ENCODE data around the gene C15orf62. TPM values are rescaled to one million over a fixed set of nuclear protein-coding genes. Genes with fewer than 3 reads are reported as not detected.

Gene C15orf62
- total RNA-seq, 1 experiment from 2014 or later = 0.26 TPM

GRCh38 chr15:40744815-40745152 lies 25.0 kb upstream of the C15orf62 start:
- DNase-seq (ENCODE audit: unreplicated experiment) = no peak
- H3K4me1 Mint-ChIP-seq (ENCODE audit: insufficient read depth, unreplicated experiment) = peaks cover 7% of the 10 kb centered on the region
- peaks cover 59% of the 10 kb centered on the region for H3K36me3 Mint-ChIP-seq (ENCODE audit: insufficient read depth, unreplicated experiment)
- POLR2A ChIA-PET = interaction anchor here (1.0 to 2.0 kb wide), 7 partner anchors 8 to 100 kb away, joined by 3 to 14 read pairs (median 4); partner anchors contain the start of genes C15orf62, GCHFR and RAD51
- TF ChIP-seq CTCF (IDR thresholded peaks at IDR 0.05; ENCODE audit: unreplicated experiment) = no peak
- BruUV-seq (replicated peaks) = no TSS peak
- no peaks in the 10 kb centered on the region for H3K9me3 Mint-ChIP-seq (ENCODE audit: unreplicated experiment)
- CTCF ChIA-PET = interaction anchor here (0.6 to 1.9 kb wide), 12 partner anchors 12 to 201 kb away, joined by 3 to 10 read pairs (median 4); partner anchors contain the start of genes VPS18 and ZFYVE19
- no peak overlapping the region for H3K4me3 Mint-ChIP-seq (ENCODE audit: unreplicated experiment)
- H3K27me3 Mint-ChIP-seq (ENCODE audit: insufficient read depth, unreplicated experiment) = no peaks in the 10 kb centered on the region
- no peak overlapping the region for H3K27ac Mint-ChIP-seq (ENCODE audit: low read depth, unreplicated experiment)
- intact Hi-C loops (cut with micrococcal nuclease) = loop anchor here (5.0 kb wide), 1 partner anchor 113 kb away; no protein-coding TSS in a partner anchor

- ChIA-PET CTCF (interaction anchor here (0.5 to 4.3 kb wide), 21 partner anchors 10 to 309 kb away, joined by 3 to 27 read pairs (median 3); partner anchors contain the start of gene C15orf62), POLR2A (interaction anchor here (0.5 to 3.8 kb wide), 8 partner anchors 9 to 502 kb away, joined by 3 to 12 read pairs (median 4); partner anchors contain the start of genes C15orf62 and SPINT1)
- no peak for TF ChIP-seq CTCF (IDR thresholded peaks at IDR 0.05; ENCODE audit: unreplicated experiment)
- no peak overlapping the region for H3K4me3 Mint-ChIP-seq (ENCODE audit: unreplicated experiment)
- peaks cover 7% of the 10 kb centered on the region for H3K4me1 Mint-ChIP-seq (ENCODE audit: insufficient read depth, unreplicated experiment)
- no TSS peak for BruUV-seq (replicated peaks)
- no peak overlapping the region for H3K27ac Mint-ChIP-seq (ENCODE audit: low read depth, unreplicated experiment)
- intact Hi-C loops (cut with micrococcal nuclease) = loop anchor here (1.0 to 5.0 kb wide), 4 partner anchors 22 to 147 kb away; partner anchors contain the start of genes C15orf62 and VPS18
- no peaks in the 10 kb centered on the region for H3K9me3 Mint-ChIP-seq (ENCODE audit: unreplicated experiment)
- peaks cover 49% of the 10 kb centered on the region for H3K36me3 Mint-ChIP-seq (ENCODE audit: insufficient read depth, unreplicated experiment)
- DNase-seq (ENCODE audit: unreplicated experiment) = peak; percentile 11
- H3K27me3 Mint-ChIP-seq (ENCODE audit: insufficient read depth, unreplicated experiment) = no peaks in the 10 kb centered on the region
Measured at GRCh38 chr15:40746916-40747418, 22.8 kb upstream of the C15orf62 start.

- Mint-ChIP-seq H3K36me3 (ENCODE audit: insufficient read depth, unreplicated experiment) (peaks cover 39% of the 10 kb centered on the region), H3K4me3 (ENCODE audit: unreplicated experiment) (no peak overlapping the region), H3K9me3 (ENCODE audit: unreplicated experiment) (no peaks in the 10 kb centered on the region), H3K27me3 (ENCODE audit: insufficient read depth, unreplicated experiment) (no peaks in the 10 kb centered on the region), H3K4me1 (ENCODE audit: insufficient read depth, unreplicated experiment) (peaks cover 7% of the 10 kb centered on the region), H3K27ac (ENCODE audit: low read depth, unreplicated experiment) (peak overlapping the region; percentile 44)
- intact Hi-C loops (cut with micrococcal nuclease) = loop anchor here (2.0 to 5.0 kb wide), 2 partner anchors 21 to 109 kb away; partner anchors contain the start of gene C15orf62
- POLR2A ChIA-PET = interaction anchor here (0.6 to 3.8 kb wide), 6 partner anchors 18 to 1204 kb away, joined by 3 to 12 read pairs (median 5); partner anchors contain the start of genes C15orf62 and SPINT1
- no TSS peak for BruUV-seq (replicated peaks)
- DNase-seq (ENCODE audit: unreplicated experiment) = peak; percentile 44
- TF ChIP-seq CTCF (IDR thresholded peaks at IDR 0.05; ENCODE audit: unreplicated experiment) = no peak
- CTCF ChIA-PET = interaction anchor here (0.6 to 4.3 kb wide), 15 partner anchors 17 to 242 kb away, joined by 3 to 27 read pairs (median 4); partner anchors contain the start of gene C15orf62
Measured at GRCh38 chr15:40747685-40748631, 21.8 kb upstream of the C15orf62 start.
